HepG2 (cell line): ENCODE data around the gene WNT10A. TPM values are rescaled to one million over a fixed set of nuclear protein-coding genes. Genes with fewer than 3 reads are reported as not detected.
A peak's percentile ranks its signal among the peaks of the same experiment; 100 is the strongest.

Experiments
- CBX1 ChIP-seq: IDR thresholded peaks from one replicate; pipeline ENCODE4 v1.6.1; 2016; ENCODE audit warnings: antibody characterized with exemption, low read depth
- EZH2 ChIP-seq: conservative IDR thresholded peaks from 2 replicates; pipeline ENCODE4 v1.6.1; 2012; ENCODE audit warnings: mild to moderate bottlenecking, low read depth, low read length, moderate library complexity
- FOXC1 ChIP-seq: sonication (generic); formaldehyde crosslinking; IDR thresholded peaks from 2 replicates; pipeline ENCODE4 v1.8.0; 2022; ENCODE audit warnings: mild to moderate bottlenecking, missing genetic modification reagents, borderline replicate concordance
- SRY ChIP-seq: sonication (generic); formaldehyde crosslinking; IDR thresholded peaks from 2 replicates; pipeline ENCODE4 v1.8.0; 2022; ENCODE audit warnings: mild to moderate bottlenecking, missing genetic modification reagents
- WIZ ChIP-seq: sonication (generic); formaldehyde crosslinking; IDR thresholded peaks from 2 replicates; pipeline ENCODE4 v1.5.1; 2020; ENCODE audit warnings: mild to moderate bottlenecking, missing genetic modification reagents
- ZNF230 ChIP-seq: sonication (generic); formaldehyde crosslinking; IDR thresholded peaks from 2 replicates; pipeline ENCODE4 v1.4.0; 2020; ENCODE audit warnings: mild to moderate bottlenecking, missing genetic modification reagents
- ZNF558 ChIP-seq: sonication (generic); formaldehyde crosslinking; IDR thresholded peaks from 2 replicates; pipeline ENCODE4 v1.9.0; 2022; ENCODE audit warnings: mild to moderate bottlenecking, missing genetic modification reagents, borderline replicate concordance
- ZNF713 ChIP-seq: sonication (generic); formaldehyde crosslinking; IDR thresholded peaks from 2 replicates; pipeline ENCODE4 v1.4.0; 2020; ENCODE audit warnings: mild to moderate bottlenecking, missing genetic modification reagents
- ZSCAN25 ChIP-seq: sonication (generic); formaldehyde crosslinking; IDR thresholded peaks from 2 replicates; pipeline ENCODE4 v1.8.0; 2022; ENCODE audit warnings: mild to moderate bottlenecking, missing genetic modification reagents
- polyA plus RNA-seq, 8 experiments: library from polyadenylated mRNA; depleted of rRNA in 3 of 8; stranded (reverse) in 7 of 8; unstranded in 1 of 8; fragments of >200 nt; fragmentation: Illumina TruSeq in 4 of 8; extraction: Trizol in 4 of 8; gene quantifications; 2 replicates each; pipeline versions ENCODE4 v1.2.1 to v1.2.3, GENCODE V29; 2011 to 2016; ENCODE audit warnings: low read depth in 4 of 8, missing spikeins in 1 of 8, mixed read lengths in 1 of 8; ENCODE audit not compliant: insufficient read depth in 1 of 8
- total RNA-seq, 5 experiments: library from RNA; depleted of rRNA; stranded (reverse); fragments of >200 nt; fragmentation: Illumina TruSeq; extraction: Trizol; gene quantifications; 2 replicates each; pipeline ENCODE4 v1.2.3, GENCODE V29; 2016; ENCODE audit warnings: low read depth in 1 of 5
- TF ChIP-seq, protein P1 (sequence below): sonication (generic); formaldehyde crosslinking; IDR thresholded peaks from one replicate; pipeline ENCODE4 v1.5.1; 2020; ENCODE audit warnings: mild to moderate bottlenecking, missing genetic modification reagents; ENCODE audit errors: not compliant biosample characterization
- TF ChIP-seq, protein P2 (sequence below): sonication (generic); formaldehyde crosslinking; IDR thresholded peaks from 2 replicates; pipeline ENCODE4 v1.8.0; 2022; ENCODE audit warnings: missing genetic modification reagents, mild to moderate bottlenecking, inconsistent platforms, borderline replicate concordance
- TF ChIP-seq, protein P3 (sequence below): sonication (generic); formaldehyde crosslinking; IDR thresholded peaks from 2 replicates; pipeline ENCODE4 v1.4.0; 2020; ENCODE audit warnings: missing genetic modification reagents
- TF ChIP-seq, protein P4 (sequence below): sonication (generic); formaldehyde crosslinking; IDR thresholded peaks from 2 replicates; pipeline ENCODE4 v1.4.0; 2020; ENCODE audit warnings: missing genetic modification reagents
- TF ChIP-seq, protein P5 (sequence below): sonication (generic); formaldehyde crosslinking; IDR thresholded peaks from 2 replicates; pipeline ENCODE4 v1.5.0; 2020; ENCODE audit warnings: missing genetic modification reagents

WNT10A gene
- total and polyA plus RNA-seq, 2 of the 13 experiments (the other 11 are each of a cell fraction or from before 2014, with no cell fraction given), result 0.03 TPM; not detected in 1

DNA sequence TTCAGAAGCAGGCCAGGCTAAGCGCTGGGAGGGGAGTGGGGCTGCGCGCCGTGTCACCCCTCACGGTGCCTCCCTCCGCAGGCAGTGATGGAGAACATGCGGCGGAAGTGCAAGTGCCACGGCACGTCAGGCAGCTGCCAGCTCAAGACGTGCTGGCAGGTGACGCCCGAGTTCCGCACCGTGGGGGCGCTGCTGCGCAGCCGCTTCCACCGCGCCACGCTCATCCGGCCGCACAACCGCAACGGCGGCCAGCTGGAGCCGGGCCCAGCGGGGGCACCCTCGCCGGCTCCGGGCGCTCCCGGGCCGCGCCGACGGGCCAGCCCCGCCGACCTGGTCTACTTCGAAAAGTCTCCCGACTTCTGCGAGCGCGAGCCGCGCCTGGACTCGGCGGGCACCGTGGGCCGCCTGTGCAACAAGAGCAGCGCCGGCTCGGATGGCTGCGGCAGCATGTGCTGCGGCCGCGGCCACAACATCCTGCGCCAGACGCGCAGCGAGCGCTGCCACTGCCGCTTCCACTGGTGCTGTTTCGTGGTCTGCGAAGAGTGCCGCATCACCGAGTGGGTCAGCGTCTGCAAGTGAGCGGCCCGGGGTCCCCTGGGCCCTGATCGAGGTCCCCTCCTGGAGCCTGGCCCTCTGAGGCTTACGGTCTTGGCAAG is 12.2 kb downstream of the WNT10A start (continued):
- TF ChIP-seq, protein P1, sequence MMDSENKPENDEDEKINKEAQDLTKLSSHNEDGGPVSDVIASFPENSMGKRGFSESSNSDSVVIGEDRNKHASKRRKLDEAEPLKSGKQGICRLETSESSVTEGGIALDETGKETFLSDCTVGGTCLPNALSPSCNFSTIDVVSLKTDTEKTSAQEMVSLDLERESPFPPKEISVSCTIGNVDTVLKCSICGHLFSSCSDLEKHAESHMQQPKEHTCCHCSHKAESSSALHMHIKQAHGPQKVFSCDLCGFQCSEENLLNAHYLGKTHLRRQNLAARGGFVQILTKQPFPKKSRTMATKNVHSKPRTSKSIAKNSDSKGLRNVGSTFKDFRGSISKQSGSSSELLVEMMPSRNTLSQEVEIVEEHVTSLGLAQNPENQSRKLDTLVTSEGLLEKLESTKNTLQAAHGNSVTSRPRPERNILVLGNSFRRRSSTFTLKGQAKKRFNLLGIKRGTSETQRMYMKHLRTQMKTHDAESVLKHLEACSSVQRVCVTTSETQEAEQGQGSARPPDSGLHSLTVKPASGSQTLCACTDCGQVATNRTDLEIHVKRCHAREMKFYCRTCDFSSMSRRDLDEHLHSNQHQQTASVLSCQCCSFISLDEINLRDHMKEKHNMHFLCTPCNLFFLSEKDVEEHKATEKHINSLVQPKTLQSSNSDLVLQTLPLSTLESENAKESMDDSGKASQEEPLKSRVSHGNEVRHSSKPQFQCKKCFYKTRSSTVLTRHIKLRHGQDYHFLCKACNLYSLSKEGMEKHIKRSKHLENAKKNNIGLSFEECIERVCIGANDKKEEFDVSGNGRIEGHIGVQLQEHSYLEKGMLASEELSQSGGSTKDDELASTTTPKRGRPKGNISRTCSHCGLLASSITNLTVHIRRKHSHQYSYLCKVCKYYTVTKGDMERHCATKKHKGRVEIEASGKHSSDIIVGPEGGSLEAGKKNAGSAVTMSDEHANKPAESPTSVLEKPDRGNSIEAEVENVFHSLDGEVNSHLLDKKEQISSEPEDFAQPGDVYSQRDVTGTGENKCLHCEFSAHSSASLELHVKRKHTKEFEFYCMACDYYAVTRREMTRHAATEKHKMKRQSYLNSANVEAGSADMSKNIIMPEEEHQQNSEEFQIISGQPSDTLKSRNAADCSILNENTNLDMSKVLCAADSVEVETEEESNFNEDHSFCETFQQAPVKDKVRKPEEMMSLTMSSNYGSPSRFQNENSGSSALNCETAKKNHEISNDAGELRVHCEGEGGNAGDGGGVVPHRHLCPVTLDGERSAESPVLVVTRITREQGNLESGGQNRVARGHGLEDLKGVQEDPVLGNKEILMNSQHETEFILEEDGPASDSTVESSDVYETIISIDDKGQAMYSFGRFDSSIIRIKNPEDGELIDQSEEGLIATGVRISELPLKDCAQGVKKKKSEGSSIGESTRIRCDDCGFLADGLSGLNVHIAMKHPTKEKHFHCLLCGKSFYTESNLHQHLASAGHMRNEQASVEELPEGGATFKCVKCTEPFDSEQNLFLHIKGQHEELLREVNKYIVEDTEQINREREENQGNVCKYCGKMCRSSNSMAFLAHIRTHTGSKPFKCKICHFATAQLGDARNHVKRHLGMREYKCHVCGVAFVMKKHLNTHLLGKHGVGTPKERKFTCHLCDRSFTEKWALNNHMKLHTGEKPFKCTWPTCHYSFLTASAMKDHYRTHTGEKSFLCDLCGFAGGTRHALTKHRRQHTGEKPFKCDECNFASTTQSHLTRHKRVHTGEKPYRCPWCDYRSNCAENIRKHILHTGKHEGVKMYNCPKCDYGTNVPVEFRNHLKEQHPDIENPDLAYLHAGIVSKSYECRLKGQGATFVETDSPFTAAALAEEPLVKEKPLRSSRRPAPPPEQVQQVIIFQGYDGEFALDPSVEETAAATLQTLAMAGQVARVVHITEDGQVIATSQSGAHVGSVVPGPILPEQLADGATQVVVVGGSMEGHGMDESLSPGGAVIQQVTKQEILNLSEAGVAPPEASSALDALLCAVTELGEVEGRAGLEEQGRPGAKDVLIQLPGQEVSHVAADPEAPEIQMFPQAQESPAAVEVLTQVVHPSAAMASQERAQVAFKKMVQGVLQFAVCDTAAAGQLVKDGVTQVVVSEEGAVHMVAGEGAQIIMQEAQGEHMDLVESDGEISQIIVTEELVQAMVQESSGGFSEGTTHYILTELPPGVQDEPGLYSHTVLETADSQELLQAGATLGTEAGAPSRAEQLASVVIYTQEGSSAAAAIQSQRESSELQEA (CRISPR knock-in tag), result peak; percentile 39
- TF ChIP-seq, protein P2, sequence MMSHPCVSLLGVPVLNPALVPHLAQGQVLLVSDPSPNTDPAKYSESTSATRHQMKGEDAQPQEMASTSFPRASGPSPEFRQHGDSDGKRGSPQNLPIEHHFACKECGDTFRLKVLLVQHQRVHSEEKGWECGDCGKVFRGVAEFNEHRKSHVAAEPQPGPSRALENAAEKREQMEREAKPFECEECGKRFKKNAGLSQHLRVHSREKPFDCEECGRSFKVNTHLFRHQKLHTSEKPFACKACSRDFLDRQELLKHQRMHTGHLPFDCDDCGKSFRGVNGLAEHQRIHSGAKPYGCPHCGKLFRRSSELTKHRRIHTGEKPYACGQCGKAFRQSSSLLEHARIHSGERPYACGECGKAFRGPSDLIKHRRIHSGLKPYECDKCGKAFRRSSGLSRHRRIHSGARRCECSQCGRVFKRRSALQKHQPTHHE (CRISPR knock-in tag), result no peak
- TF ChIP-seq FOXC1 (CRISPR knock-in tag) (0 out of 2 replicates have a peak, but pooled peaks have one; percentile 30), ZSCAN25 (CRISPR knock-in tag) (peak; percentile 45; the same call in 1 of the 2 replicates), SRY (CRISPR knock-in tag) (0 out of 2 replicates have a peak, but pooled peaks have one; percentile 50), WIZ (CRISPR knock-in tag) (peak; percentile 72; the same call in 1 of the 2 replicates), EZH2 (peak; percentile 75; the same call in 1 of the 2 replicates), ZNF713 (CRISPR knock-in tag) (0 out of 2 replicates have a peak, but pooled peaks have one; percentile 20), ZNF558 (CRISPR knock-in tag) (peak; percentile 16; the same call in 1 of the 2 replicates), ZNF230 (CRISPR knock-in tag) (0 out of 2 replicates have a peak, but pooled peaks have one; percentile 37), CBX1 (no peak)
- TF ChIP-seq, protein P3, sequence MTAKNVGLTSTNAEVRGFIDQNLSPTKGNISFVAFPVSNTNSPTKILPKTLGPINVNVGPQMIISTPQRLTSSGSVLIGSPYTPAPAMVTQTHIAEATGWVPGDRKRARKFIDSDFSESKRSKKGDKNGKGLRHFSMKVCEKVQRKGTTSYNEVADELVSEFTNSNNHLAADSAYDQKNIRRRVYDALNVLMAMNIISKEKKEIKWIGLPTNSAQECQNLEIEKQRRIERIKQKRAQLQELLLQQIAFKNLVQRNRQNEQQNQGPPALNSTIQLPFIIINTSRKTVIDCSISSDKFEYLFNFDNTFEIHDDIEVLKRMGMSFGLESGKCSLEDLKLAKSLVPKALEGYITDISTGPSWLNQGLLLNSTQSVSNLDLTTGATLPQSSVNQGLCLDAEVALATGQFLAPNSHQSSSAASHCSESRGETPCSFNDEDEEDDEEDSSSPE, result 0 out of 2 replicates have a peak, but pooled peaks have one; percentile 23
- TF ChIP-seq, protein P4, sequence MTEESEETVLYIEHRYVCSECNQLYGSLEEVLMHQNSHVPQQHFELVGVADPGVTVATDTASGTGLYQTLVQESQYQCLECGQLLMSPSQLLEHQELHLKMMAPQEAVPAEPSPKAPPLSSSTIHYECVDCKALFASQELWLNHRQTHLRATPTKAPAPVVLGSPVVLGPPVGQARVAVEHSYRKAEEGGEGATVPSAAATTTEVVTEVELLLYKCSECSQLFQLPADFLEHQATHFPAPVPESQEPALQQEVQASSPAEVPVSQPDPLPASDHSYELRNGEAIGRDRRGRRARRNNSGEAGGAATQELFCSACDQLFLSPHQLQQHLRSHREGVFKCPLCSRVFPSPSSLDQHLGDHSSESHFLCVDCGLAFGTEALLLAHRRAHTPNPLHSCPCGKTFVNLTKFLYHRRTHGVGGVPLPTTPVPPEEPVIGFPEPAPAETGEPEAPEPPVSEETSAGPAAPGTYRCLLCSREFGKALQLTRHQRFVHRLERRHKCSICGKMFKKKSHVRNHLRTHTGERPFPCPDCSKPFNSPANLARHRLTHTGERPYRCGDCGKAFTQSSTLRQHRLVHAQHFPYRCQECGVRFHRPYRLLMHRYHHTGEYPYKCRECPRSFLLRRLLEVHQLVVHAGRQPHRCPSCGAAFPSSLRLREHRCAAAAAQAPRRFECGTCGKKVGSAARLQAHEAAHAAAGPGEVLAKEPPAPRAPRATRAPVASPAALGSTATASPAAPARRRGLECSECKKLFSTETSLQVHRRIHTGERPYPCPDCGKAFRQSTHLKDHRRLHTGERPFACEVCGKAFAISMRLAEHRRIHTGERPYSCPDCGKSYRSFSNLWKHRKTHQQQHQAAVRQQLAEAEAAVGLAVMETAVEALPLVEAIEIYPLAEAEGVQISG, result peak; percentile 80
- TF ChIP-seq, protein P5, sequence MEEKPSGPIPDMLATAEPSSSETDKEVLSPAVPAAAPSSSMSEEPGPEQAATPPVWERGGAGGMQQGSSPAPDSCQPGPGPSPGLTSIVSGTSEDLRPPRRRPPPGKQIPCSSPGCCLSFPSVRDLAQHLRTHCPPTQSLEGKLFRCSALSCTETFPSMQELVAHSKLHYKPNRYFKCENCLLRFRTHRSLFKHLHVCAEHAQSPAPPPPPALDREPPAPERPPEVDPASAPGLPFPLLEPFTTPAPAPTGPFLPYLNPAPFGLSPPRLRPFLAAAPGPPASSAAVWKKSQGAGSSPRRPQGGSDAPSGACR (CRISPR knock-in tag), result no peak; the same call in 1 of the 2 replicates
